Skeletal muscle tissue (tissue), 4 donors: ENCODE results near the gene ADH6. TPM values are rescaled to one million over a fixed set of nuclear protein-coding genes. Genes with fewer than 3 reads are reported as not detected.

Source experiments
- H3K27ac ChIP-seq: one replicate; pipeline ENCODE4 v1.7.0; 2013; ENCODE audit warnings: mild to moderate bottlenecking, low read depth, low read length, inconsistent platforms
- H3K27me3 ChIP-seq, 3 donors: one replicate each; pipeline ENCODE4 v1.7.0; 2013; ENCODE audit warnings: low read length in 3 of 3; ENCODE audit not compliant: control insufficient read depth in 3 of 3, insufficient read depth in 3 of 3
- H3K36me3 ChIP-seq, 3 donors: one replicate each; pipeline ENCODE4 v1.7.0; 2013; ENCODE audit warnings: low read length in 3 of 3; ENCODE audit not compliant: control insufficient read depth in 3 of 3, insufficient read depth in 3 of 3
- H3K4me1 ChIP-seq, 3 donors: one replicate each; pipeline ENCODE4 v1.7.0; 2013; ENCODE audit warnings: low read length in 3 of 3, mild to moderate bottlenecking in 3 of 3; ENCODE audit not compliant: control insufficient read depth in 3 of 3, insufficient read depth in 3 of 3
- H3K4me3 ChIP-seq, 3 donors: one replicate each; pipeline ENCODE4 v1.7.0; 2013; ENCODE audit warnings: low read length in 3 of 3
- H3K9ac ChIP-seq, 3 donors: one replicate each; pipeline ENCODE4 v1.7.0; 2013; ENCODE audit warnings: low read length in 3 of 3, mild to moderate bottlenecking in 3 of 3, moderate library complexity in 2 of 3, low read depth in 1 of 3
- H3K9me3 ChIP-seq, 3 donors: one replicate each; pipeline ENCODE4 v1.7.0; 2013; ENCODE audit warnings: low read length in 3 of 3; ENCODE audit not compliant: control insufficient read depth in 3 of 3
- total RNA-seq: library from RNA; depleted of rRNA; stranded (reverse); fragments of >200 nt; gene quantifications from one replicate; pipeline ENCODE4 v1.2.3, GENCODE V29; 2014
- donor health status: Osteomylitis.

The ADH6 gene
- total RNA-seq, 1 donor from 2014 or later: not detected

- H3K9ac ChIP-seq: no peak overlapping the region
- H3K4me3 ChIP-seq: no peak overlapping the region
- no peak overlapping the region for H3K27ac ChIP-seq
- no peaks in the 10 kb centered on the region for H3K27me3 ChIP-seq
- H3K9me3 ChIP-seq: no peaks in the 10 kb centered on the region
- H3K36me3 ChIP-seq: no peaks in the 10 kb centered on the region
- no peaks in the 10 kb centered on the region for H3K4me1 ChIP-seq
Observed at GRCh38 chr4:99215521-99215920, 3.5 kb downstream of the ADH6 start.

GRCh38 chr4:99210789-99211188 is 8.3 kb downstream of the ADH6 start:
- Histone ChIP-seq H3K4me1 (no peaks in the 10 kb centered on the region), H3K9me3 (no peaks in the 10 kb centered on the region), H3K27me3 (no peaks in the 10 kb centered on the region), H3K27ac (no peak overlapping the region), H3K36me3 (no peaks in the 10 kb centered on the region), H3K9ac (no peak overlapping the region), H3K4me3 (no peak overlapping the region)

- no peak overlapping the region for H3K4me3 ChIP-seq
Observed at GRCh38 chr4:99209671-99210070, 9.4 kb downstream of the ADH6 start.

GRCh38 chr4:99208719-99209075 is 10.3 kb downstream of the ADH6 start:
- Histone ChIP-seq H3K27me3 (no peaks in the 10 kb centered on the region), H3K4me1 (no peaks in the 10 kb centered on the region), H3K27ac (no peak overlapping the region), H3K9me3 (no peaks in the 10 kb centered on the region), H3K9ac (no peak overlapping the region), H3K4me3 (no peak overlapping the region), H3K36me3 (no peaks in the 10 kb centered on the region)

More at GRCh38 chr4:99209671-99210070, 9.4 kb downstream of the ADH6 start:
- no peaks in the 10 kb centered on the region for H3K4me1 ChIP-seq
- H3K9ac ChIP-seq: no peak overlapping the region
- no peak overlapping the region for H3K27ac ChIP-seq
- H3K27me3 ChIP-seq: no peaks in the 10 kb centered on the region
- no peaks in the 10 kb centered on the region for H3K36me3 ChIP-seq
- no peaks in the 10 kb centered on the region for H3K9me3 ChIP-seq

GRCh38 chr4:99207911-99208718 is 10.9 kb downstream of the ADH6 start:
- Histone ChIP-seq H3K9ac (no peak overlapping the region), H3K36me3 (no peaks in the 10 kb centered on the region), H3K9me3 (no peaks in the 10 kb centered on the region), H3K27me3 (no peaks in the 10 kb centered on the region), H3K27ac (no peak overlapping the region), H3K4me3 (no peak overlapping the region), H3K4me1 (no peaks in the 10 kb centered on the region)

- H3K4me3 ChIP-seq: no peak overlapping the region
- no peak overlapping the region for H3K9ac ChIP-seq
- H3K4me1 ChIP-seq: no peaks in the 10 kb centered on the region
- no peaks in the 10 kb centered on the region for H3K27me3 ChIP-seq
- no peak overlapping the region for H3K27ac ChIP-seq
- no peaks in the 10 kb centered on the region for H3K36me3 ChIP-seq
- no peaks in the 10 kb centered on the region for H3K9me3 ChIP-seq
Observed at GRCh38 chr4:99207069-99207743, 11.8 kb downstream of the ADH6 start.

GRCh38 chr4:99205153-99205979 is 13.7 kb downstream of the ADH6 start:
- Histone ChIP-seq H3K4me3 (no peak overlapping the region), H3K36me3 (no peaks in the 10 kb centered on the region), H3K9ac (no peak overlapping the region), H3K27ac (no peak overlapping the region), H3K9me3 (no peaks in the 10 kb centered on the region), H3K27me3 (no peaks in the 10 kb centered on the region), H3K4me1 (no peaks in the 10 kb centered on the region)

GRCh38 chr4:99202536-99202935 is 16.5 kb downstream of the ADH6 start:
- Histone ChIP-seq H3K9me3 (no peaks in the 10 kb centered on the region), H3K36me3 (no peaks in the 10 kb centered on the region), H3K4me1 (no peaks in the 10 kb centered on the region), H3K27ac (no peak overlapping the region), H3K4me3 (no peak overlapping the region), H3K9ac (no peak overlapping the region), H3K27me3 (no peaks in the 10 kb centered on the region)

- Histone ChIP-seq H3K36me3 (no peaks in the 10 kb centered on the region), H3K27me3 (no peaks in the 10 kb centered on the region), H3K9ac (no peak overlapping the region), H3K9me3 (no peaks in the 10 kb centered on the region), H3K4me1 (no peaks in the 10 kb centered on the region), H3K4me3 (no peak overlapping the region), H3K27ac (no peak overlapping the region)
Observed at GRCh38 chr4:99202094-99202493, 17.0 kb downstream of the ADH6 start.

- Histone ChIP-seq H3K9me3 (no peaks in the 10 kb centered on the region), H3K27me3 (no peaks in the 10 kb centered on the region), H3K4me3 (no peak overlapping the region), H3K27ac (no peak overlapping the region), H3K36me3 (no peaks in the 10 kb centered on the region), H3K4me1 (no peaks in the 10 kb centered on the region), H3K9ac (no peak overlapping the region)
Observed at GRCh38 chr4:99201690-99202089, 17.4 kb downstream of the ADH6 start.
